HUES6 (cell line): ENCODE data around the gene FGGY.

Experiments used
- H3K27ac ChIP-seq: 2 replicates; pipeline ENCODE4 v1.7.0; 2013; ENCODE audit warnings: low read depth, mild to moderate bottlenecking, low read length, inconsistent platforms
- H3K27me3 ChIP-seq: 2 replicates; pipeline ENCODE4 v1.6.1; 2013; ENCODE audit warnings: low read length; ENCODE audit not compliant: control insufficient read depth, insufficient read depth
- H3K36me3 ChIP-seq: 2 replicates; pipeline ENCODE4 v1.6.1; 2013; ENCODE audit warnings: low read length; ENCODE audit not compliant: control insufficient read depth, insufficient read depth
- H3K4me1 ChIP-seq: 2 replicates; pipeline ENCODE4 v1.6.1; 2013; ENCODE audit warnings: low read length; ENCODE audit not compliant: control insufficient read depth, insufficient read depth
- H3K4me3 ChIP-seq: 2 replicates; pipeline ENCODE4 v1.5.1; 2013; ENCODE audit warnings: low read depth, low read length
- H3K9ac ChIP-seq: one replicate; pipeline ENCODE4 v1.6.1; 2013; ENCODE audit warnings: mild to moderate bottlenecking, low read length
- H3K9me3 ChIP-seq: 2 replicates; pipeline ENCODE4 v1.6.1; 2013; ENCODE audit warnings: low read depth, low read length; ENCODE audit not compliant: control insufficient read depth, insufficient read depth

Gene FGGY

DNA sequence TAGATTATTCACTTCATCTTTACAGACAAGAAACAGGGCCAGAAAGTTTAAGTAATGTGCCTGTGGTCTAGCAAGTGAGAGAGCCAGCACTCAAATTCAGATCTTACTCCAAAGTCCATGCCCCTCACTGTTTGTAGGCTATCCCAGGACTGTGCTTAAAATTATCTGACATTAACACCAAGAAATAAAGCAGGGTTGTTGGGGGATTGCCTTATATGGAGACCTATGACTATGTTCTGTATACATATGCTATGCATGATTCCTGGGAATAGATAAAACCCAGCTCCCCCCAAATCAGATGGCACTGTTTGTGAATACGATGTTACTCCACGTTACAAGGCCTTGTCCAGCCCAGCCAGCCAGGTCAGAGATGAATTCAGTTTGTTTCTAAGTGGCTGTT, 386.3 kb downstream of the FGGY start:
- no peaks in the 10 kb centered on the region for H3K36me3 ChIP-seq
- H3K4me1 ChIP-seq, result peaks cover 15% of the 10 kb centered on the region
- no peaks in the 10 kb centered on the region for H3K27me3 ChIP-seq
- no peak overlapping the region for H3K4me3 ChIP-seq
- H3K27ac ChIP-seq, result no peak overlapping the region
- no peaks in the 10 kb centered on the region for H3K9me3 ChIP-seq
- H3K9ac ChIP-seq, result no peak overlapping the region

DNA sequence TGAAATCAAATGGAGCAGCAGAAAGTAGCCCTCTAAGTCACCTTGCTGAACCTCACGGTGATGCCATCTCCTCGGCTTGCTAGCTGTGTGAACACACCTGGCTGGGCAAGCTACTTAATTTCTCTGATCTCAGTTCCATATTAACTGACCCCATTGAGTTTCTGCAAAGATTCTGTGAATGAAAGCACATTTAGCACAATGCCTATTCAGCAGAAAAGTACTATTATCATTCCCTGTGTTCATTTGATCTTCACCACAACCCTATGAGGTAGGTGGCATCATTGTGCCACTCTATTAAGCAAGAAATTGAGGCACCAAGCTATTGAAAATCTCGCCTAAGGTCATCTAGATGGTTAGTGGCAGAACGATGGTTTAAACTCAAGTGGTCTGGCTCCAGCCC, 387.8 kb downstream of the FGGY start:
- no peak overlapping the region for H3K27ac ChIP-seq
- no peak overlapping the region for H3K4me3 ChIP-seq
- no peaks in the 10 kb centered on the region for H3K27me3 ChIP-seq
- peaks cover 6% of the 10 kb centered on the region for H3K4me1 ChIP-seq
- no peak overlapping the region for H3K9ac ChIP-seq
- H3K9me3 ChIP-seq, result no peaks in the 10 kb centered on the region
- H3K36me3 ChIP-seq, result no peaks in the 10 kb centered on the region

GRCh38 chr1:59685101-59685500, 388.2 kb downstream of the FGGY start:
- Histone ChIP-seq H3K9me3 (no peaks in the 10 kb centered on the region), H3K9ac (no peak overlapping the region), H3K27ac (no peak overlapping the region), H3K4me1 (peaks cover 6% of the 10 kb centered on the region), H3K4me3 (no peak overlapping the region), H3K27me3 (no peaks in the 10 kb centered on the region), H3K36me3 (no peaks in the 10 kb centered on the region)

GRCh38 chr1:59685666-59686065, 388.8 kb downstream of the FGGY start:
- H3K4me3 ChIP-seq, result no peak overlapping the region
- H3K9me3 ChIP-seq, result no peaks in the 10 kb centered on the region
- peaks cover 6% of the 10 kb centered on the region for H3K4me1 ChIP-seq
- no peaks in the 10 kb centered on the region for H3K27me3 ChIP-seq
- H3K36me3 ChIP-seq, result no peaks in the 10 kb centered on the region
- H3K9ac ChIP-seq, result no peak overlapping the region
- no peak overlapping the region for H3K27ac ChIP-seq

DNA sequence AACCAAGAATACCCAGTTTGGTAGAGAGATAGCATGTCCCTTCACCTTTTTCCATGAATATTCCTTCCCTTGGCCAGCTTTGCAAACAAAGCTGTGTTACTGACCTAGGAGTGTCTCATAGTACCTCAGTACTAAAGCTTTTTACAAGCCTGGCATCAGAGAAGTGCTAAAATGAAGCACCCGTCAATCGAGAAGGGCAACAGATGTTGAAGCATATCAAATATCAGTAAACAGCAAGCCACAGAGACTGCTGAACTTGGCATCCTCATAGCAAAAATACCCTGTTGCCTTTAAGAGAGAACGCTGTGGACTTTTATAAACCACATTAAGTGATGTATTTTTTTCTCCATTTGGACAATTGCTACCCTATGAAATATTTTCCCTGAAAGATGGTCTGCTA, 389.3 kb downstream of the FGGY start:
- Histone ChIP-seq H3K9me3 (no peaks in the 10 kb centered on the region), H3K4me1 (peaks cover 6% of the 10 kb centered on the region), H3K27ac (no peak overlapping the region), H3K4me3 (no peak overlapping the region), H3K27me3 (no peaks in the 10 kb centered on the region), H3K9ac (no peak overlapping the region), H3K36me3 (no peaks in the 10 kb centered on the region)

- Histone ChIP-seq H3K4me3 (no peak overlapping the region), H3K9me3 (no peaks in the 10 kb centered on the region), H3K27me3 (no peaks in the 10 kb centered on the region), H3K9ac (no peak overlapping the region), H3K27ac (no peak overlapping the region), H3K4me1 (peaks cover 6% of the 10 kb centered on the region), H3K36me3 (no peaks in the 10 kb centered on the region)
Measured at GRCh38 chr1:59686574-59686973, 389.7 kb downstream of the FGGY start.

DNA sequence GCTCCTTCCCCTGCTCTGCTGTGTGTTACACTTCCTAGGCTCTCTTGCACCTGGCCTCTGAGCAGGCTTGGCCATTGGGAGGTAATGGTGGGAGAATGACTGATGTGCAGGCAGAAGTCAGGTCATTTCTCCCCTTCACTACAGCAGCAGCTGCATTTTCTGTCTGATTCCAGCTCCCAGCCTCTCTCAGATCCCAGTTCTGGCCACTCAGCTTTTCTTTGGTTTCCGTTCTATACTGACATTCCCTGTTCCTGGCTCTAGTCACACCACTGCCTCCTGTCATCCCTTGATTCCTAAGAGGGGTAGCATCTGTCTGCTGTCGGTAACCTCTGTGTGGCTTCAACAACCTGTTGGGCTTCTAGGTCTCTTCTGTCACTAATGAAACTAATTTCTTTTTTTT, 390.2 kb downstream of the FGGY start:
- H3K27ac ChIP-seq, result no peak overlapping the region
- no peak overlapping the region for H3K4me3 ChIP-seq
- no peaks in the 10 kb centered on the region for H3K36me3 ChIP-seq
- no peaks in the 10 kb centered on the region for H3K9me3 ChIP-seq
- H3K27me3 ChIP-seq, result no peaks in the 10 kb centered on the region
- peaks cover 6% of the 10 kb centered on the region for H3K4me1 ChIP-seq
- H3K9ac ChIP-seq, result no peak overlapping the region

- no peak overlapping the region for H3K4me3 ChIP-seq
- no peak overlapping the region for H3K27ac ChIP-seq
- no peaks in the 10 kb centered on the region for H3K9me3 ChIP-seq
- H3K9ac ChIP-seq, result no peak overlapping the region
- peaks cover 6% of the 10 kb centered on the region; the same call in 1 of the 2 replicates for H3K4me1 ChIP-seq
- no peaks in the 10 kb centered on the region for H3K27me3 ChIP-seq
- H3K36me3 ChIP-seq, result no peaks in the 10 kb centered on the region
Measured at GRCh38 chr1:59688976-59689375, 392.1 kb downstream of the FGGY start.

DNA sequence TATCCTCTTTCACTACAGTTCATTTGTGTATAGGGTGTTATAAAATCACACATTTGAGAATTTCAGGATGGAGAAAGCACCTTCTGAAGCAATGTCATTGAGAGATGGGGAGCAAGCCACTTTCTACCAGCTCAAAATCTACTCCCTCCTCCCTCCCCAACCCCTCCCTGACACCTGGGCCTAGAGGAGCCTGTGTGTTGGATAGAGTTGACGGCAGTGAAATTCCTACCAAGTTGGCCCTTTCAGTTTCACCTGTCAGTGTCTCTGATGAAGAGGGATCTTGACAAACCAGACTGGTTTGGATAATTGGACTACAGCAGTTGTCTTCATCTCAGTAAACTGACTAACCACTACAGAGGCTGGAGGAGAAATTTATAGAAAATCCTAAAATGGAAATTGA, 392.8 kb downstream of the FGGY start:
- Histone ChIP-seq H3K27ac (no peak overlapping the region), H3K4me3 (no peak overlapping the region), H3K27me3 (no peaks in the 10 kb centered on the region), H3K36me3 (no peaks in the 10 kb centered on the region), H3K4me1 (peaks cover 6% of the 10 kb centered on the region; the same call in 1 of the 2 replicates), H3K9me3 (no peaks in the 10 kb centered on the region), H3K9ac (no peak overlapping the region)

GRCh38 chr1:59690171-59690930, 393.5 kb downstream of the FGGY start:
- no peaks in the 10 kb centered on the region for H3K36me3 ChIP-seq
- H3K9ac ChIP-seq, result no peak overlapping the region
- no peaks in the 10 kb centered on the region for H3K27me3 ChIP-seq
- H3K9me3 ChIP-seq, result no peaks in the 10 kb centered on the region
- peaks cover 6% of the 10 kb centered on the region; the same call in 1 of the 2 replicates for H3K4me1 ChIP-seq
- H3K4me3 ChIP-seq, result no peak overlapping the region
- H3K27ac ChIP-seq, result no peak overlapping the region

DNA sequence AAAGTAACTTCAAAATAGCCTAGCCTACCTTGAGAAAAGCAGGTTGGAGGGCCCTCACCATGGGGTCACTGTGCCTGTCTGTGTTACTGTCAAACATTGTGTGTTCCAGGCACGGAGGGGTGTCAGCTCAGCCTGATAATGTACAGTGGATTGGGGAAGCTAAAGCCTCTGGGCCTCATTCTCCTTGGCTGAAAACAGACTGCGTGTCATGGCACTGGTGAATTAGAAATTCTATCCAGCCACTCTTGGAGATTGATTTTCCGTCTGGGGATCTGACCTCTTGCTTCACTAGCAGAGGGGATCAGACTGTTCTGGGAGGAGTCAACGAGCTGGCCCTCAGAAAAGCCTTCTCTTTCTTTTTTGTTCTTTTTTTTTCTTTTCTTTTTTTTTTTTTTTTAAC, 394.4 kb downstream of the FGGY start:
- no peak overlapping the region for H3K9ac ChIP-seq
- H3K4me1 ChIP-seq, result peaks cover 6% of the 10 kb centered on the region; the same call in 1 of the 2 replicates
- H3K4me3 ChIP-seq, result no peak overlapping the region
- H3K27me3 ChIP-seq, result no peaks in the 10 kb centered on the region
- no peak overlapping the region for H3K27ac ChIP-seq
- no peaks in the 10 kb centered on the region for H3K9me3 ChIP-seq
- H3K36me3 ChIP-seq, result no peaks in the 10 kb centered on the region
